CD4-positive, alpha-beta T cell treated with Interleukin-2 at 100 ng/mL for 4 hours (primary cell): Measurements from ENCODE around the gene POLR2F.
A peak's percentile ranks its signal among the peaks of the same experiment; 100 is the strongest.

ENCODE experiments used
- DNase-seq: peaks from one replicate; pipeline ENCODE4 v3.0.0-alpha.2; 2020; ENCODE audit warnings: low spot score

The POLR2F gene

DNA sequence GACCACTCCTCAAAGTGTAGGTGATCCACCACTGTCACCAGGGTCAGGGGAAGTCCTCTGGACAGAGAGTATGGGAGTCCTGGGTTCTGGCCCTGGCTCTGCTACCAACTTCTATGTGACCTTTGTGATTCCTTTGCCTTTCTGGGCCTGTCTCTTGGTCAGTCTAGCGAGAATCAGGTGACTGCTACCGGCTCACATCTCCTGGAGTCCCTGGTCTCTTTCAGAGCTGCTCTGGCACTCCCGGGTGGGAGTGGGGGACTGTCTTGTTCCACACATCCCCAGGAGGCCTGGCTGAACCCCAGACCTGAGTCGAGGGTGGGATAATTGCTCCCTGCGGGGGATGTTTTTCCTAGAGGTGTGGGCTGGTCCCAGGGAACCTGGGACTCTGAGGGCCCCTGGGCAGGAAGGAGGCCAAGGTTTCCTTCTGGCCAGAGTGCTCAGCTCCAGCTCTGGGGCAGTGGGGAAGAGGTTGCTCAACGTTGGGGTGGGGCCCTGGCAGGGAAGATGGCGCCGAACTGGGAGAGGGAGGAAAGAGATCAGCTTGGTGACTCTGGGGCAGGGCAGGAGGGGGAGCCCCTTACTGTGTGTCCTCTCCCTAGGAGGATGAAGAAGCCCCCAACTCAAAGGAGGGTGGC, 28.8 kb downstream of the POLR2F start:
- no peak for DNase-seq

DNA sequence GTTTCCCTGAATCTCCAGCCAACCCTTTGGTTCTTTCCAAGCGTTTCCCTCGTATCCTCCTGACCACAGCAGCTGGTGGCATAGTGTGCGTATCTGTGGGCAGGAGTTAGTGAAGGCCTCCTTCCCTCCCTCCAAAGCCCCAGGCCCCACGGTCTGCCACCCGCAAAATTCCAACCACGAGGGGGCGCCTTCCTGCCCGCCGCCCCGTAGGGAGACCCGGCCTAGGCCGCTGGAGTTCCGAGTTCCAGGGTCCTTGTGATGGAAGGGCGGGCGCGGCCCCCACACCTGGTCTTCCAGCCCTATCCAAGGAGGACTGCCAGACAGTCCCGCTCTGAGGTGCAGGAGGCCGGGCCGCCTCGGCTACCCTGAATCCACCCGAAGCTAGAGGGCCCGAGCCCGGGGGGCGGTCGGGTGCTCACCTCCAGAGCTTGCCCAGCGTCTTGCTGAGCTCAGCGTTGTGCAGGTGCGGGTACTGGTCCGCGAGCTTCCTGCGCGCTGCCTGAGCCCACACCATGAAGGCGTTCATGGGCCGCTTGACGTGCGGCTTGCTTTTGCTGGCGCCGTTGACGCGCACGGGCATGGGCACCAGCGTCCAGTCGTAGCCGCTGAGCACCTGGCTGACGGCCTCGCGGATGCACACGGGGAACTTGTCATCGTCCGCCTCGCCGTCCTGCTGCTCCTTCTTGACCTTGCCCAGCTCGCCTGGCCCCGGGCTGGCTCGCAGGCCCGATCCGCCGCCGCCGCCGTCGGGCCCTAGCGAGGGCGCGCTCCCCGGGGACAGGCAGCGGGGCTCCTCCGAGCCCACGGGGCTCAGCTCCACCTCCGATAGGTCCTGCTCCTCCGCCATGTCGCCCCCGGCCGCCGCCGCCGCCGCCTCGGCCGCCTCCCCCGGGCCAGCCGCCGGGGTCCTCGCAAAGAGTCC, 29.7 kb downstream of the POLR2F start:
- no peak for DNase-seq

DNA sequence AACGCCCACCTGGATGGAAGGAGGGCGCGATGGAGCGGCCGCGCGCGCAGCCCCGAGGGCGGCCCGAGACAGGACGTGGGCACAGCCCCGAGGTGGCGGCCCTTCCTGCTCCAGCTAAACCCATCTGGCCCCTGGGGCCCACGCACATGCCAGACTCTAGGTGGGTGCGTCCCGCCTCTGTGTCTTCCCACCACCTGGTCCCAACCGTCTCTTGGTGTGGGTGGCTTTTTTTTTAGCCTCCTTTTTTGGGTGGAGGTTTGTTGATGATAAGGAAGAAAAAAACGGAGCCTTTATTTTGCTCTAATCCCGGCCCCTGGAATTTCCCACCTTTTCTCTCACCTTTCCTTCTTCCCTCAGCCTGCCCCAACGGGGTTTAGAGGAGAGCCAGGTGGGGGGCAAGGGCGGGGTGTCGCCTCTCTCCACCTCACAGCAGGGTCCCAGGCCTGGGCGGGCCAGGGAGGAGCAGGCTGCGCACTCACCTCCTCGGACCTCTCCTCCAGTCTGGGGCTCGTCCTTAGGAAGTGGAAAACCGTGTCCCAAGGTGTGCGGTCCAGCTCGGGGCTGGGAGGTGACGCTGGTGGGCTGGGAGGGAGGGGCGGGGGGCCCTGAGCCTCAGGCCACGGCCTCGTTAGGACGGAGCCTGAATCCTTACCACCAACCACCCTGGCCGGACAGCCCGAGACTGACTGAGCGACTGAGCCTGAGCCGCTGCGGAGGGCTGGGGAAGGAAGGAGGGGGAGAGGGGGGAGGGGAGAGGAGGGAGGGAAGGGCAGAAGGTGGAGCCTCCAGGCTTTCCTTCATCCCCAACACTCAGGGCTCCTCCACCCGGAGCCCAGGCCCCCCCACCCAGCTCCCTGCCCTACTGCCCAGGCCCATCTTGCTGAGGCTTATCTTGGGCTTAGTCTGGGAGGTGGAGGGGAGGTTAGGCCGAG, 30.6 kb downstream of the POLR2F start, which contains the start of gene SOX10:
Gene SOX10 (minus strand): TSS at position 696 of the 932 bp plus-strand sequence. CDS start 771 bp downstream, outside the sequence.
- no peak for DNase-seq

DNA sequence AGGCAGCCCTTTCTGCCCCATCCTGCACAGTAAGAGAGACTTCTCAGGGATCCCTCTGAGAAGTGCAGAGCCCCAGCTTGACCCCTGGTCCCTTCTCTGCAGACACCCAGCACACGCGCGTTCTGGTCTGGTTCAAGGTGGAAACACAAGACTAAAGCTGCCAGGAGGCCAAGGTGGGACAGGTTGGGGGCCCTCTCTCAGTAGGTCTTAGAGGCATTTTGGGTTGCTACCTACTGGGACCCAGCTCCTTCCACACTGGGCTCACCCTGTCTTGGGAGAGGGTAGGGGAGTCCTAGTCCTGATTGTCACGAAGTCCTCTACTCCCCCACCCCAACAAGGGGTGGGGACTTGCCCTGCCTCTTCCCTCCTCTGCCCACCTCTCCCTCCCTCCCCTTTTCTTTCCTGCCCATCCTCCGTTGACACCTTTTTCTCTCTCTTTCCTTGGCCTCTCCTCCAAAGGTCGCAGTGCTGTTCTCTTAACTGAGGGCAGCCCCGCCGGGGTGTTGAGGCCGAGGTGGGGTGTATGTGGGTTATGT, 31.6 kb downstream of the POLR2F start:
- no peak for DNase-seq

DNA sequence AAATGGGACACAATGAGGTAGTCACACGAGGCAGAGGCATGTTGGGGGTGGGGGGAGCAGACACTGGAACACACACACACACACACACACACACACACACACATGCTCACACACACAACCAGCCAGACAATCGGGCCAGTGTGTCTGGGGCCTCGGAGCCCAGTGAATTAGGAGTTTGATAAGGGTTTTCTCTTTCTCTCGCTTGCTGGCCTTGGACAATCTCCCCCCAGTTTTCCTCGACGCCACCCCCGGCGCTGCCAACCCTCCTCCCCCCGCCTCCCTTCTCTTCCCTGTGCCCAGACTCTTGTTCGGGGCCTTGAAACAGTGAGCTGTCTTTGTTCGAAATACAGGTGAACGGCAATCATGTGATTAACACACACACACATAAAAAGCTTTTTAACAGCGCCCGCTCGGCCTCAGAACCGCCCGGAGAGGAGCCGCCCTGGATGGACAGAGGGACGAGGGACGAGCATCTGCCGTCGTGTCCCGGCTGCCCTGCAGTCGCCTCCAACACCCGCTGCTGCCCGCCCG, 32.3 kb downstream of the POLR2F start:
- DNase-seq, result no peak

DNA sequence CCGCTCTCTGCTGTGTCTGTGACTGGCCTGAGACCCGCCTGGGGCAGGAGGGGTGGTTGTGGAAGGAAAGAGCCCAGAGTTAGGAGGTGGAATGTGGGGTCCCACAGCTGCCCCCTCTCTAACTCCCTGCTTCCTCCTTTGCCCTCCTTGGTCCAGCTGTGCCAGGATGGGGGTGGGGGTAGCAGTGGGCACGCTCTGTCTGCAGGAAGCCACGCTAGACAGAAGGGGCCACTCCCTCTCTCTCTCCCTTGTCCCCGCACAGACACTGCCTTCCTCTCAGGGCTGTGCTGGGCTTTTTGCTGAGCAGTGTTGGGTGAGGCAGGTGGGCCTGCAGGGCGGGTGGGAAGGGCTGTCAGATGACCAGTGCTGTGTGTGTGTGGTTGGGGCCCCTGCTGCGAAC, 32.9 kb downstream of the POLR2F start:
- DNase-seq, result no peak

DNA sequence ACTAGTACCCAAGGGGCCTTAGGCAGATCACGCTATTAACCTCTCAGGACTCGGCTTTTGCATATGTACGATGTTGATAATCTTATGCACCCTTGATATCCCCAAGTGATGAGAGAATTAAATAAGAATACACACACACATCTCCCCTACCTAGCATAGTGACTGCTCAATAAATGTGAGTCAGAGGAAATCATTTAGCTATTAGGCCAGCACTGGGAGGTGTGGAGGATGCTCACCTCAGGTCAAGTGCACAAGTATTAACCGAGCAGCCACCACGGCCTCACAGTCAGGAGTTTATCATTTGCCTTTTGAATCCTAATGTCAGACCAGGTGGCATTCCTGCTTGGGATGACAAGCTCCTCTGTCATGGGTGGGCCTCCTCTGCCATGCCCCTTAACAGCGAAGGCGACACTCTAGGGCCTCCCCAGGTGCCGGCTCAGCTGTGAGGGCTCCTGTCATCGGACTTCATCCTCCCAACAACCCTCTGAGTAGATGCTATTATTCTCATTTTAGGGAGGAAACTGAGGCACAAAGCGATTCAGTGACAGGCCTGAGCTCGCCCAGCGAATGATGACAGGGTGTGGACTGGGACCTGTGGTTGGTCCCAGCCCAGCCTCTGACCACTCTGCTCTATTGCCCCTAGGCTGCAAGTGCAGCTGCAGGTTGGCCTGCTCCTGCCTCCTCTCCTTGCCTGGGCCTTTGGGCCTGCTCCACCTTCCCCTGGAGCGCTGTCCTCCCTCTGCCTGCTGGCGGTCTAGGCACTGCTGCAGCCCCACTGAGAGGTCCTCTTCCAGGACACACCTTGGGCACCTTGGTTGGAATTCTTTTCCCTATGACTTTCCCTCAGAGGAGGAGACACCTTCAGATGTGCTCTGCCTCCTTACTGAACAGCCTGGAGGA, 35.9 kb downstream of the POLR2F start:
- no peak for DNase-seq

DNA sequence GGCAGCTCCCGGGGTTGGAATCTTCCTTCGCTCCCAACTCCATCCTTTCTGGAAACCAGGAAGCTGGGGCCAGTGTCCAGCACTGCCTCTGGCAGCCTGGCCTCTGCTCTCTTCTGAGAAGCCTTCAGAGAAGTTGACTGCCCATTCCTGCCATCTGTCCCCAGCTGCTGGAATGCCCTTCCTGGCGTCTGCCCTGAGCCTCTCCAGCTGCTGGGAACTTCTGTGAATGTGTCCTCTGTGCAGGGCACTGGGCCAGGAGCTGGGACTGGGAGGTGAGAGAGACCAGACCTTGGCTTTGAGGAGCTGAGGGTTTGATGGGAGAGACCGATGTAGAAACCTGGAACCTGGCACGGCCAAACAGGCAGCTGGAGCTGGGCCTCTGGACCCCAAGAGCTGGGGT, 36.8 kb downstream of the POLR2F start:
- no peak for DNase-seq

DNA sequence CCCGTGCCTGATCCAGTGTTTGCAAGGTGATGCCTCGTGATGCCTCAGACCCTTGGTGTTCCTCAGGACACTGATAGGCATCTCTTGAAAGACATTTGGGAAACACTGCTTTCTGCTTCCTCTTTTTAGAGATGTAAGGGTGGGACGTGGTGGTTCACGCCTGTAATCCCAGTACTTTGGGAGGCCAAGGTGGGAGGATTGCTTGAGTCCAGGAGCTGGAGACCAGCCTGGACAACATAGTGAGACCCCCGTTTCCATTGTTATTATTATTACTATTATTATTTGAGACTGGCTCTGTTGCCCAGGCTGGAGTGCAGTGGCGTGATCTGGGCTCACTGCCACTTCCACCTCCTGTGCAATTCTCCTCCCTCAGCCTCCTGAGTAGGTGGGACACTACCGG, 37.4 kb downstream of the POLR2F start:
- DNase-seq, result no peak

DNA sequence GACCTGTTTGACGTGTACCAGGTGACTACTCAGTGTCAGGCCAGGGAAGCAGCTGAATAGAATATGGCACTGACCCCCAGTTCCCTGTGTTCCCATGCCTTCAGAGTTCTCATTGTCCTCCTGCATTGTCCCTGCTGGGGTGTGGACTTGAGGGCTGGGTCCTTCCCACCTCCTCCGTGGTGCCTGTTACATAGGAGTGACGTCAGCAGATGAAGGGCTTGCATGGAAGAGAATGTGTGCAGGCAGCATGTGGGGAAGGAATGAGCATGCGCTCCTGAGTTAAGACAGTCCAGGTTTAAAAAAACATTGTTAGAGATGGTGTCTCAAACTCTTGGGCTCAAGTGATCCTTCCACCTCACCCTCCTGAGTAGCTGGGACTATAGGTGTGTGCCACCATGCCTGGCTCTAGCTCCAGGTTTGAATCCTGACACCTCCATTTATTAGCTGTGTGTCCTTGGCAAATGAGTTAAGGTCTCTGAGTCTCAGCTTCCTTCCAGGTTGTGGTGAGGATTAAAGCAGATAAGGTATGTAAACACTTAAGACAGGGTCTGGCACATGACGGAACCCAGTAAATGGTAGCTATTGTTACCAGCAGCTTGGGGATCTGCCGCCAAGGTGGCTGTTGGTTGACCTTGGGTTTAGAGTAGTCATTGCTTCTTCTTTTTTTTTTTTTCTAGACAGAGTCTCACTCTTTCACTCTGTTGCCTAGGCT, 38.4 kb downstream of the POLR2F start:
- DNase-seq, result no peak

DNA sequence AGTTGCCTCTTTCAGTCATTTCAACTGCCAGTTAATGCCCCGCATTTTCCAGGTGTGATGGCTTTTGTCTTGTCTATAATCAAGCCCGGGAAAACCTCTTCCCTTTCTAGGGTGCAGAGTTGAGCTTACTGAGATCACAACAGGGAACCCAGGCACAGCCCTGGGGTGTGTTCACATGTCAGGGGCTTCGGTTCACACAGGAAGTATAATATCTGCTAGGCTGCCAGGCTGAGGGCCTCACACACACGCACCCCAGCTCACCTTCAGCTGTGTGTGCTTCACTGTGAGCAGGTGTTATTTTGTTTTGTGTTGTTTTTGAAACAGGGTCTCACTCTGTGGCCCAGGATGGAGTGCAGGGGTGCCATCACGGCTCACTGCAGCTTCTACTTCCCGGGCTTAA, 40.5 kb downstream of the POLR2F start:
- peak; percentile 37 for DNase-seq

DNA sequence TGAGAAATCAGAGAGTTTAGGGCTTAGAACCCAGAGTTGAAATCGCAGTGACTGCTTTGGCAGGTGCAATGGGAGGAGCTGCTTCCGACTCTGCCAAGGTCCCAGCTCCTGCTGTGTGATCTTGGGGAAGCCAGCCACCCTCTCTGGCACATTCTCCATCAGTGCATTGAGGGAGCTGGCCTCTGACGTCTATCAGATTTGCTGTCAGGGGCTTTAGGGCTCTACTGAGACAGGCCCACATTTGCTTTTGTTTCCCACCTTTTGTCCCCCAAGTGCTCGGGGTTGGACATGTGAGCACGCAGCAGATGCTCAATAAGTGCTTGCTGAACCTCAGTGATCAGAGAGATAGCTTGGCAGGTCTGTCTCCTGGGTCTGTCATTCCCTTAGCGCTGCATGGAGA, 41.5 kb downstream of the POLR2F start:
- no peak for DNase-seq

DNA sequence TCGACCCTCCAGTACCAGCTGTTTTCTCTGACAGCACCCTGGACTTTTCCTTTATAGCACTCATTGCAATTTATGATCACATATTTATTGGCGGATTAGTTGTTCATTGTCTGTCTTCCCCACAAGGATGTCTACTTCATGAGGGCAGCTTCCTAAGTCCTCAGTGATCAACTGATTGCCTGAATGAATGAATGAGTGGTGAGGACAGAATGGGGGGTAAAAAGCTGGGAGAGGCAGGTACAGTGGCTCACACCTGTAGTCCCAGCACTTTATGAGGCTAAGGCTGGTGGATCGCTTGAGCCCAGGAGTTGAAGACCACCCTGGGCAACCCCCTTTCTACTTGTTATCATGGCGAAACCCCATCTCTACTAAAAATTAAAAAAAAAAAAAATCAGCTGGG, 42.0 kb downstream of the POLR2F start:
- DNase-seq, result no peak

DNA sequence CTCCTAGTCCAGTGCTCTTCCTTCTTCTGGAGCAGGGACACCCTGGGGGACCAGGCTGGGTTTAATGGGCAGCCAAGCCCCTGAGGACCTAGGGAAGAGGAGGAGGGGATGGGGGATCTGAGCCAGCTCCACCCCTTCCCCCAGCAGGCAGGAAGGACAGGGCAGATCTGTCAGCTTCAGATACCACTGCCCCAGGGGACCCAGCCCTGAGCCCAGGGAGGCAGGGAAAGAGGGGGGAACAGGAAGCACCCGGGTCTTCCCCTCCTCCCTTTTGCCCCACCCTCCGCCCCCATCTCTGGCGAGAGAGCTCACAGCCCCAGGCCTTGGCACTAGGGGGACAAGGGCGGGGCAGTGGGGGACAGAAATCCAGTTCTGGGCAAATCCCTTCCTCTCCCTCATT, 42.6 kb downstream of the POLR2F start:
- no peak for DNase-seq

DNA sequence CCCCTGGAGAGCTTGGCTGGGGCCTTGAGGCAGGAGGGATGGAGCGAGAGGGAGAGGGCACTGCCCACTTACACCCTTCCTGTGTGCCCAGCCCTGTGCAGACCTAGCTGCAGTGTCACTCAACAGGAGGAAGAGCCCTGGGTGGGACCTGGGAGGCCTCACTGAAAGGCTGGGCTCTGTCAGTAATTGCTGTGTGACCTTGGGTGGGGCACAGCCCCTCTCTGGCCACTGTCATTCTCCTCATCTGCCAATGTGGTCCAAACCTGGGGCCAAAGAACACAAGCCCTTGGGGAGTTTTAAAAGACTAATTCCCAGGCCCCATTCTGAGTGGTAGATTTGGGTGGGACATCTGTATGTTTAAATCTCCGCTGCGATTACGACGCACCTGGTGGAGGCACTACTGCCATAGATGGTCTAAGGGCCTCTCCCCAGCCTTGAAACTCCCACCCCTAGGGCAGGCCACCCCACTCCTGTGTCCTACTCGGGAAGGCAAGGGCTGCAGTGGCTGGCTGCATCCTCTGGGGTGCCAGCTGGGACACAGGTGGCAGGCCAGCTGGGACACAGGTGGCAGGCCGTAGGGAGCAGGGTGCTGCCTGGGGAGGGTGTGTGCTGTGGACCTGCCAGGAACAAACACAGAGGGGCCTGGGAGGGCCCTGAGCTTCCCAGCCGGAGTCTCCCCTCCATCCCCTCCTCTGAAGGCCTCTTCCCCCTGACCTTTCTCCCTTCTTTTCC, 43.2 kb downstream of the POLR2F start:
- DNase-seq, result no peak

DNA sequence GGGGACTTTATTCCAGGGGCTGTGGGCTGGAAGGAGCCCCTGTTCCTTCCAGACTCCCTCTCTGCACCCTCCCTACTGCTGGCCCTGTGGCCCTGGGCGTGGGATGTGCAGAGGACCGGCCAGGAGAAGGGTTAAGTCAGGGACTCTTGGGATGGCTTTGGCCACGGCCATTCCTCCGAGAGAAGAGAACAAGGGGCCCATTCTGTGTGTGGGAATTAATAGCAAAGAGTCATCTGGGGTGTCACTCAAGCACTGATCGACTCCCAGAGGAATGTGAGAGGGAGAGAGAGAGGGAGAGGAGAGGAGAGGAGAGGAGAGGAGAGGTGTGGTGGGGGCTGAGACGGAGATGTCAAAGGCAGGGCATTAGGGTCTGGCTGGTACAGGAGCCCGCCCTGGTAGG, 45.0 kb downstream of the POLR2F start:
- DNase-seq, result no peak

DNA sequence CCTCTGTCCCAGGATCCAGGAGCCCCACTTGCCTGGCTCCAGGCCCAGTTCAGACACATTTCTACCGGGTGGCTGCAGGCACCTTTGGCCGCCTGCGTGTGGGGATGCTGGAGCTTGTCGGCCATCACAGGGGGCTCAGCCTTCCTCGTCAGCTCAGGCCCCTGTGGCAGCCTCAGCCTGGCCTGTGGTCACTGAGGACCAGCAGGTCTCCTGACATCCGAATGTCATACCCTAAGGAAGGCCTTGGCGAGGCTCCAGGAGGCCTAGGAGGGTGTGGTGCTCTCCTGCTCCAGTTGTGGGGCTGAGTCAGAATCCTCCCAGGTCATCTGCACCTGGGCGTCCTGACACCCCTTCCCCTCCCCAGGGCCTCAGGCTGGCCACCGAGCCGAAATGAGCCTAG, 45.7 kb downstream of the POLR2F start:
- no peak for DNase-seq

DNA sequence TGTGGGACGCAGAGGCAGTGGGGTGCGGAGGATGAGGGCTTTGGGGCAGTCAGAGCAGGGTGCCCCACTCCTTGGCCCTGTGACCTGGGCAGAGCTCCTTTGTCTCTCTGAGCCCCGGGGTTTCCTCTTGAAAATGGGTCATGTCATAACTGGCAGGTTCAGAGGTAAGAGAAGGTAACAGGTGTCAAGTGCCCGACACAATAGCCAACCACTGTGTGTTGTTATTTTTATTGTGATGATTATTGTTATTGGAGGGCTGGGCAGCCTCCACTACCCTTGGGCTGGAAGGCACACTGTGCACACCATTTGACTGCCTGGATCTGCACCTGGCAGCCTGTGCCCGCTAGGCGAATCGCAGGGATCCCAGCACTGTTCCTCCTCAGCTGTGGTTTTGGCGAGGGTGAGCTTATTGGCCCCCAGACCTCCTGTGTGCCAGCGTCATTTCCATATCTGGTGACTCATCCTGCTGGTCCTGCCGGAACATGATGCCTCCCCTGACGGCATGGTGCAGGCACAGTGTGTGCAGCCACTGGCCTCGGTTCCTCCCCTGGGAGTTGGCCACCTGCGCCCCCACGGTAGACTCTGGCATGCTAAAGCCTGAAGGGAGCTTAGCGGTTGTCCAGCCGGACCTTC, 46.3 kb downstream of the POLR2F start:
- no peak for DNase-seq

DNA sequence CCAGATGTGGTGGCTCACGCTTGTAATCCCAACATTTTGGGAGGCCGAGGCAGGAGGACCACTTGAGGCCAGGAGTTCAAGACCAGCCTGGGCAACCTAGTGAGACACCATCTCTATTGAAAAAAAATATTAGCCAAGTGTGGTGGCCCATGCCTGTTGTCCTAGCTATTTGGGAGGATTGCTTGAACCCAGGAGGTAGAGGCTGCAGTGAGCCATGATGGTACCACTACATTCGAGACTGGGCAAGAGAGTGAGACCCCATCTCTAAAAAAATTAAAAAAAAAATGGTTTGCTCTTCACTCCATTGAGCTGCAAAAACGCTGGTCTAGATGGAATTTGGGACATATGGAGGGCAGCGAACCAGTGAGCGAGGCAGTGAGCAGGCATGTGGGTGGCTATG, 52.4 kb downstream of the POLR2F start:
- DNase-seq, result no peak
